Ovary (tissue), 3 donors: ENCODE results near the gene MSH6.

Source experiments
- CTCF ChIP-seq, 3 donors: fragments of 450-650 bp in 2 of 3; fragments of 200-600 bp in 1 of 3; IDR thresholded peaks; one replicate each; pipeline versions ENCODE4 v1.5.1 to v1.8.0; 2016 to 2022; ENCODE audit warnings: antibody characterized with exemption in 3 of 3, mild to moderate bottlenecking in 1 of 3
- POLR2A ChIP-seq: fragments of 450-650 bp; IDR thresholded peaks from one replicate; pipeline ENCODE4 v1.6.1; 2017; ENCODE audit warnings: antibody characterized with exemption, mild to moderate bottlenecking, moderate library complexity
- donor health status: DM: no; HTN: no; CAD: no.

DNA sequence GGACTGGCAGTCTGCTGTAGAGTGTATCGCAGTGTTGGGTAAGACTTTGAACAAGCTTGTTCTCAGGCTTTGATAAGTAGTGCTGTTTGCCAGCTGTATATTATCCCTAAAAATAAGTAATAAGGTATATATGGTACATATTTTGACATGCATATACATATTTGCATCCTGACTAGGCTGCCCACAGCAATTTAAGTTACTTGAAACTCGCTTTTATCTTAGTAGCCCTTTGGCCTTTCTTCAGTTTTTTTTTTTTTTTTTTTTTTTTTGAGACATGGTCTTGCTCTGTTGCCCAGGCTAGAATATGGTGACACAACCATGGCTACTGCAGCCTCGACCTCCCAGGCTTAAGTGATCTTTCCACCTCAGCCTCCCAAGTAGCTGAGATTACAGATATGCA is 18.2 kb downstream of the MSH6 start:
- TF ChIP-seq CTCF (IDR thresholded peaks at IDR 0.05) (no peak), POLR2A (no peak)
